Activated CD4-positive, alpha-beta T cell treated with anti-CD3 and anti-CD28 coated beads, Interleukin-2, amount 50 U/mL, for 1 hour (primary cell): Measurements from ENCODE around the gene EIF3A.

ENCODE experiments used
- DNase-seq: peaks from one replicate; pipeline ENCODE4 v3.0.0-alpha.2; 2020

Gene EIF3A

GRCh38 chr10:119005362-119006043 is 75.1 kb downstream of the EIF3A start:
- DNase-seq = no peak

- DNase-seq = no peak
These were observed 76.9 kb downstream of the EIF3A start for GRCh38 chr10:119003572-119004289.

- DNase-seq = no peak
These were observed 78.7 kb downstream of the EIF3A start for GRCh38 chr10:119001717-119002500.

- no peak for DNase-seq
These were observed 82.4 kb downstream of the EIF3A start for GRCh38 chr10:118998183-118998582.

GRCh38 chr10:118997379-118997778 is 83.2 kb downstream of the EIF3A start:
- DNase-seq = no peak

GRCh38 chr10:118995739-118996138 is 84.9 kb downstream of the EIF3A start:
- no peak for DNase-seq

- no peak for DNase-seq
These were observed 86.3 kb downstream of the EIF3A start for GRCh38 chr10:118994321-118994720.

- no peak for DNase-seq
These were observed 87.4 kb downstream of the EIF3A start for GRCh38 chr10:118993214-118993613.

GRCh38 chr10:118992496-118992895 is 88.1 kb downstream of the EIF3A start:
- DNase-seq = no peak

GRCh38 chr10:118990326-118990725 is 90.3 kb downstream of the EIF3A start:
- no peak for DNase-seq

GRCh38 chr10:118986815-118987790 is 93.5 kb downstream of the EIF3A start:
- no peak for DNase-seq

- DNase-seq = no peak
These were observed 95.0 kb downstream of the EIF3A start for GRCh38 chr10:118985576-118985975.
